ENCODE data around the gene MYRF.

The MYRF gene

GRCh38 chr11:61718046-61718531, 34.3 kb upstream of the MYRF start:
- no peak for TF ChIP-seq CTCF (IDR thresholded peaks at IDR 0.05; ENCODE audit: insufficient read depth, low read depth, low read length, missing control alignments)
- no peak overlapping the region for H3K4me3 ChIP-seq (ENCODE audit: low read depth, low read length)
- no peak for DNase-seq (ENCODE audit: low read depth)

GRCh38 chr11:61718621-61719302, 33.7 kb upstream of the MYRF start:
- H3K4me3 ChIP-seq (ENCODE audit: low read depth, low read length) = no peak overlapping the region
- TF ChIP-seq CTCF (IDR thresholded peaks at IDR 0.05; ENCODE audit: insufficient read depth, low read depth, low read length, missing control alignments) = no peak
- no peak for DNase-seq (ENCODE audit: low read depth)

- no peak for DNase-seq (ENCODE audit: low read depth)
- no peak for TF ChIP-seq CTCF (IDR thresholded peaks at IDR 0.05; ENCODE audit: insufficient read depth, low read depth, low read length, missing control alignments)
- H3K4me3 ChIP-seq (ENCODE audit: low read depth, low read length) = no peak overlapping the region
Observed at GRCh38 chr11:61719978-61720377, 32.5 kb upstream of the MYRF start.

- H3K4me3 ChIP-seq (ENCODE audit: low read depth, low read length) = no peak overlapping the region
- no peak for TF ChIP-seq CTCF (IDR thresholded peaks at IDR 0.05; ENCODE audit: insufficient read depth, low read depth, low read length, missing control alignments)
- no peak for DNase-seq (ENCODE audit: low read depth)
Observed at GRCh38 chr11:61720597-61720996, 31.8 kb upstream of the MYRF start.

GRCh38 chr11:61724437-61724836, 28.0 kb upstream of the MYRF start:
- no peak overlapping the region for H3K4me3 ChIP-seq (ENCODE audit: low read depth, low read length)
- DNase-seq (ENCODE audit: low read depth) = no peak
- no peak for TF ChIP-seq CTCF (IDR thresholded peaks at IDR 0.05; ENCODE audit: insufficient read depth, low read depth, low read length, missing control alignments)

- no peak for DNase-seq (ENCODE audit: low read depth)
- no peak overlapping the region for H3K4me3 ChIP-seq (ENCODE audit: low read depth, low read length)
- TF ChIP-seq CTCF (IDR thresholded peaks at IDR 0.05; ENCODE audit: insufficient read depth, low read depth, low read length, missing control alignments) = no peak
Observed at GRCh38 chr11:61725781-61726231, 26.6 kb upstream of the MYRF start.

GRCh38 chr11:61726775-61727174, 25.7 kb upstream of the MYRF start:
- no peak for TF ChIP-seq CTCF (IDR thresholded peaks at IDR 0.05; ENCODE audit: insufficient read depth, low read depth, low read length, missing control alignments)
- H3K4me3 ChIP-seq (ENCODE audit: low read depth, low read length) = no peak overlapping the region
- DNase-seq (ENCODE audit: low read depth) = no peak
